Fibroblast of peridontal ligament (primary cell): Measurements from ENCODE around the gene SPEM1.

Source experiments
- DNase-seq: peaks from one replicate; pipeline ENCODE4 v3.0.0-alpha.2; 2010; ENCODE audit errors: extremely low read depth

SPEM1 gene

GRCh38 chr17:7398612-7399011 is 21.5 kb upstream of the SPEM1 start:
- DNase-seq: no peak

- no peak for DNase-seq
These were observed 16.9 kb upstream of the SPEM1 start for GRCh38 chr17:7403043-7403726.

- no peak for DNase-seq
These were observed 16.5 kb upstream of the SPEM1 start for GRCh38 chr17:7403727-7403976.

GRCh38 chr17:7403977-7404736 is 16.0 kb upstream of the SPEM1 start, which contains the start of gene TMEM256:
TSS of gene TMEM256 (minus strand) at chr17:7404097. CDS start at chr17:7404084, 13 bp downstream.
- DNase-seq: peak; percentile 99

- peak; percentile 13 for DNase-seq
These were observed 15.3 kb upstream of the SPEM1 start for GRCh38 chr17:7404737-7405349.

GRCh38 chr17:7405350-7406234 is 14.5 kb upstream of the SPEM1 start:
- no peak for DNase-seq

GRCh38 chr17:7406235-7406825 is 13.8 kb upstream of the SPEM1 start:
- DNase-seq: no peak

GRCh38 chr17:7407082-7407481 is 13.0 kb upstream of the SPEM1 start:
- no peak for DNase-seq

GRCh38 chr17:7407485-7408251 is 12.5 kb upstream of the SPEM1 start, which contains the start of gene NLGN2:
TSS of gene NLGN2 (plus strand) at chr17:7407845. CDS start at chr17:7408256, 411 bp downstream.
- no peak for DNase-seq

GRCh38 chr17:7408252-7408727 is 11.8 kb upstream of the SPEM1 start:
- no peak for DNase-seq

GRCh38 chr17:7408863-7409262 is 11.3 kb upstream of the SPEM1 start:
- DNase-seq: no peak

- no peak for DNase-seq
These were observed 10.4 kb upstream of the SPEM1 start for GRCh38 chr17:7409716-7410115.

- no peak for DNase-seq
These were observed 9.3 kb upstream of the SPEM1 start for GRCh38 chr17:7410634-7411426.

- no peak for DNase-seq
These were observed 8.7 kb upstream of the SPEM1 start for GRCh38 chr17:7411427-7411750.

- peak; percentile 35 for DNase-seq
These were observed 6.7 kb upstream of the SPEM1 start for GRCh38 chr17:7413346-7413985.

GRCh38 chr17:7414837-7415236 is 5.3 kb upstream of the SPEM1 start:
- DNase-seq: no peak

- DNase-seq: no peak
These were observed 4.3 kb upstream of the SPEM1 start for GRCh38 chr17:7415784-7416183.

- no peak for DNase-seq
These were observed 3.8 kb upstream of the SPEM1 start for GRCh38 chr17:7416323-7416722.

GRCh38 chr17:7417056-7417655 is 3.0 kb upstream of the SPEM1 start:
- DNase-seq: no peak
